DOHH2 (cell line): Measurements from ENCODE around the gene CD109.

Source experiments
- H3F3A ChIP-seq: fragments of 200-600 bp; sonication (generic), shearing (Covaris generic); 2 replicates; pipeline ENCODE4 v1.6.0; 2016; ENCODE audit warnings: antibody characterized with exemption, mild to moderate bottlenecking; ENCODE audit not compliant: control insufficient read depth, insufficient read depth
- H3K27ac ChIP-seq: fragments of 200-600 bp; sonication (generic); 2 replicates; pipeline ENCODE4 v1.5.1; 2014; ENCODE audit warnings: low read depth, mild to moderate bottlenecking, low read length, moderate library complexity
- H3K27me3 ChIP-seq: fragments of 200-600 bp; sonication (generic); 2 replicates; pipeline ENCODE4 v1.6.1; 2014; ENCODE audit warnings: mild to moderate bottlenecking, low read length, mixed read lengths; ENCODE audit not compliant: control insufficient read depth
- H3K36me3 ChIP-seq: fragments of 200-600 bp; sonication (generic); 2 replicates; pipeline ENCODE4 v1.6.1; 2014; ENCODE audit warnings: mild to moderate bottlenecking, low read length, moderate library complexity, mixed read lengths; ENCODE audit not compliant: control insufficient read depth
- H3K4me1 ChIP-seq: fragments of 200-600 bp; sonication (generic); 2 replicates; pipeline ENCODE4 v1.6.1; 2014; ENCODE audit warnings: mild to moderate bottlenecking, low read length, mixed read lengths; ENCODE audit not compliant: control insufficient read depth
- H3K4me2 ChIP-seq: fragments of 200-600 bp; sonication (generic); 2 replicates; pipeline ENCODE4 v1.6.0; 2014; ENCODE audit warnings: mild to moderate bottlenecking, low read length, moderate library complexity
- H3K4me3 ChIP-seq: fragments of 200-600 bp; sonication (generic); 2 replicates; pipeline ENCODE4 v1.5.1; 2014; ENCODE audit warnings: mild to moderate bottlenecking, low read length, mixed read lengths
- H3K79me2 ChIP-seq: fragments of 200-600 bp; sonication (generic); 2 replicates; pipeline ENCODE4 v1.6.1; 2014; ENCODE audit warnings: mild to moderate bottlenecking, low read length, mixed read lengths; ENCODE audit not compliant: control insufficient read depth
- H3K9me2 ChIP-seq: fragments of 200-600 bp; sonication (generic); replicated peaks from 2 replicates; pipeline ENCODE4 v1.6.1; 2014; ENCODE audit warnings: mild to moderate bottlenecking, low read length, mixed read lengths; ENCODE audit not compliant: control insufficient read depth
- H3K9me3 ChIP-seq: fragments of 200-600 bp; sonication (generic); 2 replicates; pipeline ENCODE4 v1.6.1; 2014; ENCODE audit warnings: antibody characterized with exemption, low read length, mixed read lengths; ENCODE audit not compliant: control insufficient read depth, insufficient read depth
- H4K20me1 ChIP-seq: fragments of 200-600 bp; sonication (generic); 2 replicates; pipeline ENCODE4 v1.6.0; 2014; ENCODE audit warnings: low read depth, mild to moderate bottlenecking, antibody characterized with exemption, low read length, moderate library complexity; ENCODE audit not compliant: control insufficient read depth, insufficient read depth
- CTCF ChIP-seq: fragments of 200-600 bp; sonication (generic); IDR thresholded peaks from one replicate; pipeline ENCODE4 v1.5.1; 2014; ENCODE audit warnings: antibody characterized with exemption, mild to moderate bottlenecking, low read depth, low read length; ENCODE audit not compliant: poor library complexity, severe bottlenecking
- EZH2phosphoT487 ChIP-seq: fragments of 200-600 bp; sonication (generic); IDR thresholded peaks from 2 replicates; pipeline ENCODE4 v1.6.1; 2017; ENCODE audit warnings: borderline replicate concordance, mild to moderate bottlenecking, antibody characterized with exemption, low read length, moderate library complexity, mixed read lengths

CD109 gene

GRCh38 chr6:73702444-73702843 is 6.4 kb downstream of the CD109 start:
- no peak overlapping the region for H3K4me2 ChIP-seq
- H3K79me2 ChIP-seq: no peaks in the 10 kb centered on the region
- no peak for TF ChIP-seq CTCF
- no peak for TF ChIP-seq EZH2phosphoT487

GRCh38 chr6:73703466-73703865 is 7.5 kb downstream of the CD109 start:
- no peaks in the 10 kb centered on the region for H3K9me3 ChIP-seq
- no peaks in the 10 kb centered on the region for H3K36me3 ChIP-seq
- H3K27ac ChIP-seq: no peak overlapping the region
- no peaks in the 10 kb centered on the region for H3K9me2 ChIP-seq
- H3K4me1 ChIP-seq: no peaks in the 10 kb centered on the region
- H3K27me3 ChIP-seq: peaks cover 15% of the 10 kb centered on the region
- no peak overlapping the region for H3K4me3 ChIP-seq
- H3K4me2 ChIP-seq: no peak overlapping the region
- no peak for TF ChIP-seq EZH2phosphoT487
- TF ChIP-seq CTCF: no peak
- no peaks in the 10 kb centered on the region for H4K20me1 ChIP-seq
- H3K79me2 ChIP-seq: no peaks in the 10 kb centered on the region
- H3F3A ChIP-seq: no peaks in the 10 kb centered on the region

More at GRCh38 chr6:73702444-73702843, 6.4 kb downstream of the CD109 start:
- Histone ChIP-seq H3K9me2 (no peaks in the 10 kb centered on the region), H3K36me3 (no peaks in the 10 kb centered on the region), H3K9me3 (no peaks in the 10 kb centered on the region), H3K4me1 (no peaks in the 10 kb centered on the region), H4K20me1 (no peaks in the 10 kb centered on the region), H3K27ac (no peak overlapping the region), H3K4me3 (no peak overlapping the region), H3K27me3 (peaks cover 18% of the 10 kb centered on the region), H3F3A (no peaks in the 10 kb centered on the region)

- Histone ChIP-seq H3K36me3 (no peaks in the 10 kb centered on the region), H3K4me1 (no peaks in the 10 kb centered on the region), H3K9me3 (no peaks in the 10 kb centered on the region), H3K79me2 (no peaks in the 10 kb centered on the region), H3K27ac (no peak overlapping the region), H3K4me2 (no peak overlapping the region), H4K20me1 (no peaks in the 10 kb centered on the region), H3K4me3 (no peak overlapping the region), H3K9me2 (no peaks in the 10 kb centered on the region), H3K27me3 (peaks cover 12% of the 10 kb centered on the region), H3F3A (no peaks in the 10 kb centered on the region)
- TF ChIP-seq CTCF (no peak), EZH2phosphoT487 (no peak)
These were observed 8.3 kb downstream of the CD109 start for GRCh38 chr6:73704260-73704659.

- H3K9me3 ChIP-seq: no peaks in the 10 kb centered on the region
These were observed 8.8 kb downstream of the CD109 start for GRCh38 chr6:73704798-73705197.

More at GRCh38 chr6:73704798-73705197, 8.8 kb downstream of the CD109 start:
- H3F3A ChIP-seq: no peaks in the 10 kb centered on the region
- no peaks in the 10 kb centered on the region for H3K9me2 ChIP-seq
- no peak overlapping the region for H3K27ac ChIP-seq
- peaks cover 12% of the 10 kb centered on the region for H3K27me3 ChIP-seq
- H3K4me3 ChIP-seq: no peak overlapping the region
- TF ChIP-seq EZH2phosphoT487 (no peak), CTCF (no peak)
- H3K4me1 ChIP-seq: no peaks in the 10 kb centered on the region
- no peaks in the 10 kb centered on the region for H3K79me2 ChIP-seq
- no peaks in the 10 kb centered on the region for H3K36me3 ChIP-seq
- no peak overlapping the region for H3K4me2 ChIP-seq
- no peaks in the 10 kb centered on the region for H4K20me1 ChIP-seq
